CD14-positive monocyte (primary cell): ENCODE results near the gene CIZ1. TPM values are rescaled to one million over a fixed set of nuclear protein-coding genes. Genes with fewer than 3 reads are reported as not detected.
A peak's percentile ranks its signal among the peaks of the same experiment; 100 is the strongest.

ENCODE experiments used
- DNase-seq, 3 donors: peaks; one replicate each; pipeline ENCODE4 v3.0.0-alpha.2; 2011 to 2022
- H2AFZ ChIP-seq: 2 replicates; pipeline ENCODE4 v1.6.0; 2012; ENCODE audit warnings: mild to moderate bottlenecking, low read depth, low read length, inconsistent platforms; ENCODE audit not compliant: insufficient read depth, poor library complexity, severe bottlenecking
- H3K27ac ChIP-seq, 2 donors: 1 replicate in 1 of 2; 2 replicates in 1 of 2; pipeline ENCODE4 v1.5.1; 2012 to 2013; ENCODE audit warnings: low read length in 2 of 2, control low read depth in 1 of 2, inconsistent platforms in 1 of 2, low read depth in 1 of 2, mild to moderate bottlenecking in 1 of 2
- H3K27me3 ChIP-seq, 2 donors: one replicate each; pipeline versions ENCODE4 v1.6.0 to v1.6.1; 2011 to 2013; ENCODE audit warnings: low read length in 2 of 2; ENCODE audit not compliant: control insufficient read depth in 2 of 2, insufficient read depth in 2 of 2
- H3K36me3 ChIP-seq, 2 donors: replicated peaks in 1 of 2; 1 replicate in 1 of 2; 2 replicates in 1 of 2; pipeline versions ENCODE4 v1.5.1 to v1.6.1; 2012 to 2013; ENCODE audit warnings: low read length in 2 of 2, control low read depth in 1 of 2, inconsistent platforms in 1 of 2, mild to moderate bottlenecking in 1 of 2; ENCODE audit not compliant: insufficient read depth in 2 of 2, control insufficient read depth in 1 of 2
- H3K4me1 ChIP-seq, 2 donors: 1 replicate in 1 of 2; 2 replicates in 1 of 2; pipeline versions ENCODE4 v1.5.1 to v1.6.1; 2012 to 2013; ENCODE audit warnings: low read length in 2 of 2, control low read depth in 1 of 2, inconsistent platforms in 1 of 2, mild to moderate bottlenecking in 1 of 2, moderate library complexity in 1 of 2; ENCODE audit not compliant: insufficient read depth in 2 of 2, control insufficient read depth in 1 of 2
- H3K4me2 ChIP-seq: replicated peaks from 2 replicates; pipeline ENCODE3; 2012; ENCODE audit warnings: low read length, moderate library complexity, mild to moderate bottlenecking; ENCODE audit not compliant: poor library complexity, severe bottlenecking; ENCODE audit errors: extremely low read depth
- H3K4me3 ChIP-seq, 3 experiments: fragments of 200-600 bp in 1 of 3; sonication (generic) in 1 of 3; replicated peaks in 1 of 3; 1 replicate in 2 of 3; 2 replicates in 1 of 3; pipeline ENCODE4 v1.5.1; 2011 to 2013; ENCODE audit warnings: low read length in 3 of 3, mild to moderate bottlenecking in 3 of 3, control low read depth in 2 of 3, low read depth in 2 of 3, inconsistent platforms in 1 of 3, moderate library complexity in 1 of 3
- H3K79me2 ChIP-seq: 2 replicates; pipeline ENCODE4 v1.6.0; 2012; ENCODE audit warnings: mild to moderate bottlenecking, control low read depth, inconsistent platforms, low read length, moderate library complexity; ENCODE audit not compliant: insufficient read depth
- H3K9ac ChIP-seq: 2 replicates; pipeline ENCODE4 v1.6.0; 2017; ENCODE audit warnings: low read length, mild to moderate bottlenecking; ENCODE audit not compliant: insufficient read depth, poor library complexity, severe bottlenecking
- H3K9me3 ChIP-seq, 2 donors: replicated peaks in 1 of 2; 1 replicate in 1 of 2; 2 replicates in 1 of 2; pipeline versions ENCODE4 v1.5.1 to v1.6.1; 2012 to 2013; ENCODE audit warnings: low read length in 2 of 2, control low read depth in 1 of 2; ENCODE audit not compliant: control insufficient read depth in 1 of 2, insufficient read depth in 1 of 2
- H4K20me1 ChIP-seq: 2 replicates; pipeline ENCODE4 v1.6.0; 2012; ENCODE audit warnings: mild to moderate bottlenecking, low read length, control low read depth, moderate library complexity; ENCODE audit not compliant: insufficient read depth
- H3K27ac Mint-ChIP-seq, 7 donors: one replicate each; pipeline ENCODE4 v1.8.0; 2020; ENCODE audit warnings: mild to moderate bottlenecking in 7 of 7, mixed read lengths in 7 of 7, moderate library complexity in 6 of 7, inconsistent platforms in 2 of 7
- H3K27me3 Mint-ChIP-seq, 3 donors: one replicate each; pipeline ENCODE4 v1.8.0; 2021 to 2022; ENCODE audit warnings: low read depth in 3 of 3, mild to moderate bottlenecking in 3 of 3, mixed read lengths in 3 of 3, moderate library complexity in 3 of 3, inconsistent platforms in 1 of 3
- H3K36me3 Mint-ChIP-seq, 2 donors: one replicate each; pipeline ENCODE4 v1.8.0; 2020; ENCODE audit warnings: mixed read lengths in 2 of 2, inconsistent platforms in 1 of 2, mild to moderate bottlenecking in 1 of 2
- H3K4me1 Mint-ChIP-seq: one replicate; pipeline ENCODE4 v1.8.0; 2020; ENCODE audit warnings: mild to moderate bottlenecking, mixed read lengths
- H3K4me3 Mint-ChIP-seq, 2 donors: one replicate each; pipeline ENCODE4 v1.8.0; 2020; ENCODE audit warnings: mild to moderate bottlenecking in 2 of 2, mixed read lengths in 2 of 2, moderate library complexity in 1 of 2
- H3K9me3 Mint-ChIP-seq, 7 donors: one replicate each; pipeline ENCODE4 v1.8.0; 2020 to 2022; ENCODE audit warnings: mixed read lengths in 7 of 7, mild to moderate bottlenecking in 6 of 7, moderate library complexity in 6 of 7, inconsistent platforms in 2 of 7
- CTCF ChIP-seq: fragments of 200-600 bp; IDR thresholded peaks from one replicate; pipeline ENCODE4 v1.8.0; 2022; ENCODE audit warnings: antibody characterized with exemption, mild to moderate bottlenecking
- WGBS: methylation state at CpG from one replicate; pipeline ENCODE4 v1.1.5; 2013; ENCODE audit warnings: missing lambda C conversion rate; ENCODE audit not compliant: insufficient coverage; 5-methylcytosine and 5-hydroxymethylcytosine counted together
- intact Hi-C, 2 donors: fragments of 100-400 bp; cut with micrococcal nuclease; formaldehyde crosslinking; loops; one replicate each; pipeline versions ENCODE4 v1.15.0 to v1.15.1; 2023
- polyA plus RNA-seq, 3 donors: library from polyadenylated mRNA; depleted of rRNA in 1 of 3; unstranded in 2 of 3; stranded (reverse) in 1 of 3; fragments of 300-500 nt in 2 of 3; fragments of >200 nt in 1 of 3; fragmentation: Illumina TruSeq in 2 of 3; gene quantifications; 1 replicate in 2 of 3; 2 replicates in 1 of 3; pipeline ENCODE4 v1.2.3, GENCODE V29; 2012 to 2021

CIZ1 gene
- polyA plus RNA-seq, 3 donors, result 3.4 to 53.7 (median 5.9) TPM

- TF ChIP-seq CTCF, result no peak
- DNase-seq, result peak in 2 of 3 donors; percentile 5 to 27
- H3K36me3 ChIP-seq, result no peaks in the 10 kb centered on the region
- 83% methylated on average over 1 of the region's 10 CpGs for WGBS
- H4K20me1 ChIP-seq, result no peaks in the 10 kb centered on the region
- H3K27ac Mint-ChIP-seq, result no peak overlapping the region
- H3K9me3 Mint-ChIP-seq, result no peaks in the 10 kb centered on the region
- H3K27me3 ChIP-seq, result no peaks in the 10 kb centered on the region
- no peaks in the 10 kb centered on the region for H3K79me2 ChIP-seq
- no peak overlapping the region for H3K4me2 ChIP-seq
- H3K27ac ChIP-seq, result no peak overlapping the region
- H2AFZ ChIP-seq, result no peak overlapping the region
- H3K4me3 Mint-ChIP-seq, result no peak overlapping the region
- H3K4me1 ChIP-seq, result peaks cover 18 to 24% of the 10 kb centered on the region in 2 donors
- no peaks in the 10 kb centered on the region for H3K36me3 Mint-ChIP-seq
- no peak overlapping the region for H3K4me3 ChIP-seq
- H3K27me3 Mint-ChIP-seq, result peaks cover 0 to 10% (median 5%) of the 10 kb centered on the region in 3 donors
- intact Hi-C loops, result no loop called here
- H3K9ac ChIP-seq, result no peak overlapping the region
- H3K4me1 Mint-ChIP-seq, result peaks cover 25% of the 10 kb centered on the region
- H3K9me3 ChIP-seq, result no peaks in the 10 kb centered on the region
Measured at GRCh38 chr9:128215491-128216409, 24.4 kb upstream of the CIZ1 start.

- Histone ChIP-seq H2AFZ (no peak overlapping the region), H3K9ac (no peak overlapping the region), H3K4me1 (peaks cover 18 to 24% of the 10 kb centered on the region in 2 donors), H3K27me3 (no peaks in the 10 kb centered on the region), H3K27ac (no peak overlapping the region), H3K4me3 (no peak overlapping the region), H3K4me2 (no peak overlapping the region), H3K79me2 (no peaks in the 10 kb centered on the region), H4K20me1 (no peaks in the 10 kb centered on the region), H3K9me3 (no peaks in the 10 kb centered on the region), H3K36me3 (no peaks in the 10 kb centered on the region)
- Mint-ChIP-seq H3K27me3 (peaks cover 0 to 11% (median 5%) of the 10 kb centered on the region in 3 donors), H3K27ac (peak overlapping the region in 1 of 7 donors; percentile 18), H3K36me3 (no peaks in the 10 kb centered on the region), H3K4me1 (peaks cover 25% of the 10 kb centered on the region), H3K9me3 (no peaks in the 10 kb centered on the region), H3K4me3 (no peak overlapping the region)
- WGBS, result 87% methylated on average over 16 of the region's 21 CpGs
- no peak for TF ChIP-seq CTCF
- intact Hi-C loops, result no loop called here
- DNase-seq, result no peak
Measured at GRCh38 chr9:128214571-128215490, 23.5 kb upstream of the CIZ1 start.
